GM18507 (cell line): ENCODE results near the gene BDH1.
"Not testable (repeated sequence)": the region's sequence is repeated elsewhere in the genome, so short reads cannot be mapped to it uniquely, and the experiment has no call there.

Experiments
- DNase-seq: peaks from one replicate; pipeline ENCODE4 v3.0.0; 2011; ENCODE audit warnings: low read depth; ENCODE audit not compliant: insufficient read length; ENCODE audit errors: extremely low spot score
- FAIRE-seq: peaks from 2 replicates; lab custom pipeline; 2011; peaks lifted over from hg19 to GRCh38; lab: Jason Lieb, UNC

Gene BDH1

DNA sequence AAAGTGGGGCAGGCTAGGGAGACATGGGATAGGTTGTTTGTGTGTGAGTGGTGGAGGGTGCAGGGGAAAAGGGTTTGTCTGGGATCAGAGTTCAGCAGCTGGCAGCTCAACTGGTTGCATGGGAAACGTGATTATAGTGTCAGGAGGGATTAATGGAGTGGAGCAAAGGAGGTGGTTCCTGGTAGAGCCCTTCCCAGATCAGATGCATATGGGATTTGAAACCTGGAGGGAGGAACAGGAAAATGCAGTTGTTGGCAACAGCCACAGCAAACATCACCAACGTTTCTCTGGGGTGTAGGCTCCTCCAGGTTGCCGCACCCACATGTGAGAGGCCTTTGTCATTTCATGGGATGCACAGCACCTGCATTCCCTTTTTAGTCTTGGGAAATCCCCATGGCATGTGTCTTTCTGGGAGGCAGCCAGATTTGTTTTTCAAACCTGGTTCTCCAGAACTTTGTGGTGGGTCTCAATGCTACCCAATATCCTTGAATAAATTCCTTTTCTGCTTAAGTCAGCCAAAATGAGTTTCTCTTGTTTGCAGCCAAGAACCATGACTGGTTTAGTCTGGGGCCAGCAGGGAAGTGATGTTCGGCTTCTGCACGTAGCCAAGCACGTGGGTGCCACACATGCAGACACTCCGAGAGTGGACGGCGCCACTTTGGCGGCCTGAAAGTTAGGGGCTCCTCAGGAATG lies 61.3 kb downstream of the BDH1 start:
- no peak for DNase-seq
- no peak for FAIRE-seq

DNA sequence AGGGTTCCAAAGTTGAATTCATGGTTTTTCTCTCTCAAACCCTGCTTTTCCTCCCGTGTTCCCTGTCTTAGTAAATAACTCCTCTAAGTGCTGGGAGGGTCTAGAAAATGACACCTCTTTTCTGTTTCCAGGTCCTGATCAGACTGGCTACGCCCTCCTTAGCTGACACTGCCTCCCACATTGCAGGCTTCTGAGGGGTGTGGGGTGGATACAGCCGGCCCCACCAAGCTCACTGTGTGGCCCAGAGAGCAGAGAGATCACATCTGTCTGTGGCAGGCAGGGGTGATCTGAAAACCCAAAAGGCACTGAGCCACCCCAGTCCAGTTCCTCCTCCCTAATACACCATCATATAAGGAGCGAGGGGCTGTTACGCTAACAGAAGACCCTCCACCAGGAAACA lies 62.7 kb downstream of the BDH1 start:
- no peak for FAIRE-seq

DNA sequence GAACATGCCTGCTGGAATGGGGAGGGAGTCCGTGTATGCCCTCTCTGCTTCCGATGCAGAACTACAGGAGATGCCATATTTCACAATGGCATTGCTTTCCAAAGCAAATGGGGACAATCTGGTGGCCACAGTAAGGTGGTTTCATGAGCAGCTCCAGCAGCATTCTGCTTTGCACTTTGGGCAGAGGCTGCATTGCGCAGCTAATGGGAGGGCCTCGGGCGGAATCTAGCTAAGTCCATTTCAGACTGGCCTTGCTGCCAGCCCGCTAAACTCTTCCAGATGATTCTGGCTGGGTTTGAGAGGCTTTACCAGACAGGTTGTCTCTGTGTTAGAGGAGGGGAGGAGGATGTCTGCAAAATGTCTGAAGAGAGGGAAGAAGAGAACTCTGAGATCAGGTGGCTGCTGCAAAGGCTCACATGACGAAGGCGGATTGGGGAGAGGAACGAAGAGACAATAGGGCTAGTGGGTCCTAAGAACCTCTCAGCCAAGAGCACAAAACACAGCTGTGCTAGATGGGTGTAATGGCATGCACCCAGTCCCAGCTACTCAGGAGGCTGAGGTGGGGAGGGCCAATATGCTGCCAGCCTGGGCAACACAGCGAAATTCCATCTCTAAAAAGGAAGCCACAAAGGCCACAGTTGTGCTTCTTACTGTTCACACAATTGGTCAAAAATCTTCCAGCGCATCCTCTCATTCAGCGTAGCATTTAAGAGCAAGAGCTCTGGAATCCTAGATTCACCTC lies 63.7 kb downstream of the BDH1 start:
- FAIRE-seq: no peak
- DNase-seq: no peak

More for the DNA sequence above, 62.7 kb downstream of the BDH1 start:
- no peak for DNase-seq

DNA sequence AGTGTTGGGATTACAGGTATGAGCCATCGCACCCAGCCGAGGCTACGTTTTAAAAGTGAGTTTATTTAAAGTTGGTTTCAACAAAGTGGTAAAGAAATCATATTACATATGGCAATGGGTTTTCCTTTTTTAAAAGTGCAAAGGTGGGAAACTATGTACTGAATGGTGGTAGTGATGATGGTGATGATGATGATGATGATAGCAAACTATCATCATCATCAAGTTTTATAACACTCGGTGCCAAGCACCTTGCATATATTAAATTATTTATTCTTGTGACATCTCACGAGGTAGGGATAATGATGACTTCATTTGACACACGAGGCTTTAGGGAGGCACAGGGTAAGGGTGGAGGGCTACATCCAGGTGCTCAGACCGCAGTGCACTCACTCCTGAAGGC lies 64.3 kb downstream of the BDH1 start:
- no peak for DNase-seq

DNA sequence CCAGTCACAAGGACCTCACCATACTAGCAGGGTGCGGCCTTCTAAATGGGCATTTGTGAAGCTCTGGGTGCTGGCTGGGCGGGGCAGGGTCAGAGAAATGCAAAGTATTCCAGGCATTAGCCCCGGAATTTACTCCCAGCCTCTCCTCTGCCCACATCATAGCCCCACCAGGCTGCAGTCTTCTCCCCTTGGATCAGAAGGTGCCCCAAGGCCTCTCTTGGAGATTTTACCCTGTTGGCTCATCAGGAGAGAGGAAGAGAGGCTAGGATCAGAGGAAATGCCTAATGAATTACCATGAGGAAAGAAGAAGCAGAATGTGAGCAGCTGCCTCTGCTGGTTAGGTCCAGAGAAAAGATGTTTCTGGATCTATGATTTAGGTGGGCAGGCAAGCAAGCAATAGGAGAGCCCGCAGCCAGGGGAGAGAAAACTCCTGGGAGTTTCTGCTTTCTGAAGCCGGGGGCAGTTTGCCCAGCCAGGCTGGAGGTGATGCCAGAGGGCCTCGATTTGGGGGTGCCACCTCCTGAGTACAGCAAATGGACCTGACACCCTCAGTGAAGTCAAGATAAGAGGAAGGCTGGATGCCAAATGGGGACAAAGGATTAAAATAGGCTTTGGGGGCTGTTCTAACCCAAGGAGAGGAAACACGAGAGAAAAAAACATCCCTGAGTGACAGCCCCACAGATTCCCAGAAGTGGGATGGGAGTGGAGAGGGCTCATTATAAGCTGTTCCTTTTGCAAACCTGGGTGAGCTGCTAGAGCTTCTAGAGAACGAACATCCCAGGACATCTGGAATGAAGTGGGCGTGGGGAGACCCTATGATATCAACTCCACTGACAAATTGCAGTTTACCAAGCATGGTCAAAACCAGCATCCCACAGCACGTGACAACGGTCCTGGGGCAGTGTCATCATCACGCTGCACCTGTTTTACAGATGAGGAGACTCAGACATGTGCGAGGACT lies 65.4 kb downstream of the BDH1 start:
- FAIRE-seq (no peak), DNase-seq (no peak)

More for the DNA sequence above, 64.3 kb downstream of the BDH1 start:
- no peak for FAIRE-seq

DNA sequence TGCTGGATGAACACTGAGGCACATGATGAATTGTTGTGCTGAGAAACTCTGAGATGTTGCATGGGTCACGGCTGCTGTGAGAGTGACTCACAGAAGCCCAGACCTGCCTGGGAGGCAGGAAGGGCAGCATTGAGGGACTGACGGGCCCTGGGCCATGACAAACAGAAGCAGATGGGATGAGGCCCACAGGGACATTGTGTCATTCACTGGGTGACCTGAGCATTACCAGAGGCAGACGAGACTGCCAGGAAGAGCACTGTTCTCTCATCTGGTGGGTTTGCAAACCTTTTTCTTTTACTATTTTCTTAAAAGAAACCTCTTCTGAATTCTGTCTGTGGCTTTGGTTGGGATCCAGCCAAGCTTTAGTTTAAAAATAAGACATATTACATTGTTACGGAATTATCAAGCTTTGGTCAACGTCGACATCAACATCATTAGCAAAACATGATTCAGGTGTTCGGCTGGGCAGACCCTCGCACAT lies 67.8 kb downstream of the BDH1 start:
- DNase-seq (no peak), FAIRE-seq (no peak)

DNA sequence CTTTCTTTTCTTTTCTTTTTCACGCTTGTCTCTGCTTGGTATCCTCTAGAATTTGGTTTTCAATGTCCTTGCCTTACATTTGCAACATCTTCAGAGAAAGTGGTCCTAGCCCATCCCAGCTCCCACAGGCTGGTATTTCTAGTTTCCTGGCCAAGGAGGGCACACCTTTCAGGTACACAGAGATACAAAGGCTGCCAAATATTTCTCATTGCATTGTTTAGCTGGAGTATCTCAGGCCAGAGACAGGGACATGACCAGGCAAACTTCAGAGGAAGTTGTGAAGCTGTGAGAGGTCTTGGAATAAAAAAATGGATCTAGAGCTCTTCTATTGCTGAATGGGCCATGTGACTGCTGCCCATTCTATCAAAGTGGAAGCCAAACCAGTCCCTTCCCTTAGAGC lies 68.9 kb downstream of the BDH1 start:
- DNase-seq (no peak), FAIRE-seq (no peak)

DNA sequence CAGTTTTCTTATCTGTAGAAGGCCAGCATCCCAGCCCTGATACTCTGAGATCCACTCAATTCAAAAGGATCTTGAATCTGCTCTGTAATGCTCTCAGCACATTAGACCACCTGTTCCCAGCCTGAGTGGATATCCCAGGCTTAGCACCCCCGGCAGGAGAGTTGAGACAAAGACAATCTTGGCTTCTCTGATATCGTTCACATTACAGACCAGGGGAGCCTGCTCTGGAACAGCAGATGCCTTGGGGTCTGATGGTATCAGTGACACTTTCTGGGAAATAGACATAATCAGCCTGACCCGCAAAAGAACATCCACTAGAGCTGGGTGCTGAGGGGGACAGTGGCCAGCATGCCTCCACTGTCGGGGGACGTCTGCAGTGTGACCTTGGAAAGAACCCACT lies 70.6 kb downstream of the BDH1 start:
- DNase-seq (no peak), FAIRE-seq (no peak)

DNA sequence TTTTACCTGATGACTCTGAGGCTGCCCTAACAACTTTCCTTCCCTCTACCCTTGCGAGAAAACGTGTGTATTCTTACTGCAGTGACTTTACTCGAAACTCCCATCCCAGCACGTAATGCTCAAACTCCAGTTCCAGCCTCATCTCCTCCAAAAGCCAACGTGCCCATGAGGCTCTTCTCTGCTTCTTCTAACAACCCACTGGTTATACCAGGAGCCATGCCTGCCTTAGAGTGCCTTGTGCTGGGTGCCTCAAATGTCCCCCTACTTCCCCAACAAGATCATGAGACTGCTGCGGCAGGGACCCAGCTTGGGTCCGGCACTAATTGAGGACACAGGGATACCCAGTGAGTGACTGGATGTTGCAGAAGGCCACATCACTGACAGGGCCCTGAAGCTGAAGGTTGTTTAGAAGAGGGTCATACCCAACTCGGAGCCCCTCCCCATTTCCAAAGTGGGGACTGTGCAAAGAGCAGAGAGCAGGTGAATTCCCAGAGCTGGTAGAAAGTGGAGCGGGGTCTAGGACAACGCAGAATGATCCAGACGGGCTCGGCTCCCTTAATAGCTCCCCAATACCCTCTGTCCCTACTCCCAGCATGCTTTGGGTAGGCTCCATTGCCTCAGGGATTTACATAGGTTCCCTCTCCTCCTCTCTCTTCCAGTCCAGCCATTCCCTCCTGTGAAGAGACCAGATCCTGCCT lies 71.4 kb downstream of the BDH1 start:
- FAIRE-seq (no peak), DNase-seq (no peak)

DNA sequence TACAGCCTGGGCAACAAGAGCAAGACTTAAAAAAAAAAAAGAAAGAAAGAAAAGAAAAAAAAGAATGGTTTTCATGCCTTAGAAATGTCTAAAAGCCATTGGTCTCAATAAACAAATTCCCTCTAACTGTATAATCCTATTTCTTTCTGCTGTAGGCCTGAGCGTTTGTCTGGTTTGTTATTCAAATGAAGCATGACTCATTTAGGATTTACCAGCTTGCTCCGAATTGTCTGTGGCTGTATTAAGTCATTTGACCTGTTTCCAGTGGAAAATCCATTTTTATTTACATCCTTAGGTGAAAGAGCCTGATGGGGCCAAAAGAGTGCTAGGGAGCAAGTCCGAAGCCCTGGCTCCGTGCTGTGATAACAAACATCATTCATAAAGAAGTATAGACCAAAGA lies 73.8 kb downstream of the BDH1 start:
- no peak for FAIRE-seq

DNA sequence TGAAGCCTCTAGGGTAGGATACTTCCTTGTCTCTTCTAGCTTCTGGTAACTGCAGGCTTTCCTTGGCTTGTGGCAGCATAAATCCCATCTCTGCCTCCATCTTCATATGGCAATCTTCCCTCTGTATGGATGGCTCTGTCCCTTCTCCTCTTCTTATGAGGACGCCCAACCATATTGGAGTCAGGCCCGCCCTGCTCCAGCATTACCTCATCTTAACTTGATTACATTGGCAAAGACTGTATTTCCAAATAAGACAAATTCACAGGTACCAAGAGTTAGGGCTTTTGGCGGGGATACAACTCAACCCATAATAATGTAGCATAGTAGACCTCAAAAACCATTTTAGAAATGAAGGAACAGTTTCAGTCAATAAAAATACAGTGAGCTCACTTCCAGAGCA lies 75.4 kb downstream of the BDH1 start:
- DNase-seq (no peak), FAIRE-seq (no peak)

More for the DNA sequence above, 73.8 kb downstream of the BDH1 start:
- DNase-seq: no peak

DNA sequence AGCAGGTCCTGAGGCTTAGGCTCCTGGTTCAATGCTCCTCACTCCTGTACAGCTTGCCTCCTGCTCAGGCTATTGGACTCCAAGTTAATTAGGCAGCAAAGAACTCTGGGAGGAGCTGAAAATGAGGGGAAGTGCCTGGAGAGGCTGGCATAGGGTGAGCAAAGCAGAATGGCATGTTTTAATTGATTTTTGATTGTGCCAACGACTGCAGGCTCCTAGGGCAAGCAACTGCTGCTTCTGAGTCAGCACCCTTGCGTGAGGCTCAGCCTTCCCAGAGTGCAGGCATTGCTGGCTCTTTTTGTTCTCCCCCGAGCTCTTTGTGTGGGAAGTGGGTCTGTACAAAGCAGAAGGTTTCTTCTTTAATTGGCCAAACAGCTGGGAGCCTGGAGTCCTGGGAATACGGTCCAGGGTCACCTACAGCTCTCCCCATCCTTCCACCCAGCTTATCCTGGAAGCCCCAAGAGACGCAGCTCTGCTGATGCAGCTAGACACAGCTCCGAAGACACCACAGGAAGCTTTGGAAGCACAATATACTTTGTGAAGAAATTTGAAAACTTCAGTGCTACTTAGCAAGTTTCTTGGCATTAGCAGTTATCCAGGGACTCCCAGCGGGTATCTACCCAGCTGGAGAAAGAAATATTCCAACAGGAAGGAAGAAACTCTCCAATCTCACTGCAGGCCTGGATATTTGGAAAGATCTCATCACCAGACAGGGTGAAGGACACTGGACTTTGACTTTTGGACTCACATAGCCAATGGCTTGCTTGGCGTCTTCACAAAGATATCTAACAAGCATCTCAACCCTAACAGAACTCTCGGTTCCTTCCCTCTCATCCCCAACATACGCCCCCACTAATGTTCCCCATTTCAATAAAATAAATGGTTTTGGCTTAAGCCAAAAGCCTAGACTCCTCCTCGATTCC lies 76.8 kb downstream of the BDH1 start:
- no peak for FAIRE-seq
- DNase-seq: no peak

DNA sequence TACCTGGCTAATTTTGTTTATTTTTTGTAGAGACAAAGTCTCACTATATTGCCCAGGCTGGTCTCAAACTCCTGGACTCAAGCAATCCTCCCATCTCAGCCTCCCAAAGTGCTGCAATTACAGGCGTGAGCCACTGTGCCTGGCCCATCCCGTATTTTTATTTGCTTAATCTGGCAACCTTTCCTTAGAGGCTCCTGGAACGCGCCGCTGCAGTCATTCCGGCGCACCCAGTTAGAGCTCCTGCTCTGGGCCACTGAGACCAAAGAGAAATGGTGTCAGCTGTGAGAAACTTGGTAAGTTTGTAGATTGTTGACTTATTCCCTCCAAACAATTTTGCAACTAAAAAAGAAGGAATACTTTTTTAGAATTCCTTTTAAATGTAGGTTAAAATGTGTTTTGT lies 78.0 kb downstream of the BDH1 start:
- DNase-seq, FAIRE-seq: not testable (repeated sequence)

DNA sequence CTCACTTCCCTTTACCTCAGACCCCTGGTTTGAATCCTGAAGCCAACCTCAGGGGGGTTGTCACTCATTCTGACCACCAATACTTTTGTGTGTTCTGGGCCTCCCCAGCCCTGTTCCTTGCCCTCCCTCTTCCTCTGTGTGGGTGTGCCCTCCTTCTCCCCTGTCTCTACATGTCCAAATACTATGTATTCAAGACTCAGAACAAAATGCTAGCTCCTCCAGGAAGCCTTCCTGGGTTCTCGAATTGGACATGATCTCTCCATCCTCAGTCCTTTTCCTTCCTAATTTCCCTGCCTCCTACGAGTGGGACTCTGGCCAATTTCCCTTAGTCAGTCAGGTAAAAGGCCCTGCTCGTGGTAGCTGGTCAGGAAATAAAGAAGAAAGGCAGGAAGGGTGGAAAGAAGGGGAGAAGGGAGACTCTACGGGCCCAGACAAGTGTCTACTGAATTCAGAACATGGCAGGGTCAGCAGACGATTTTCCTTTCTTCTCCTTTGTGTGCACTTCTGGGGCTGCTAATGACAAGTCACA lies 79.7 kb downstream of the BDH1 start:
- FAIRE-seq (no peak), DNase-seq (no peak)

DNA sequence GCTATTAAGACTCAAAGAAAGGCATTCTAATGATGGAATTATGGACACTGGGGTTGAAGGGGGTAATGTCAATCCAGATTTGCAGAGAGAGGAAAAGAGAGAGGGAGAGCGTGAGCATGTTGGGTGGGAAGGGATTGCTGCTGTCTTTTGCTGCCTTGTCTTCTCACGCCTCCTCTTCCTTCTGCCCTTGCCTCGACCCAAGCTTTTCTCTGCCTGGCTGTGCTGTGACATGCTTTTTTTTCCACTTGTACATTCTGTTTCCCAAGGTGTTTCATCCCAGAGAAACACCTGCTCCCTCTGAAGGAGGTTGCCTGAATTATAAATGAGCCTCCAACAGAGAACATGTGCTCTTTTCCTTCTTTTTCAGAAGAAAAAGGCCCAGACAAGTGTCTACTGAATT lies 80.3 kb downstream of the BDH1 start:
- DNase-seq (no peak), FAIRE-seq (no peak)

DNA sequence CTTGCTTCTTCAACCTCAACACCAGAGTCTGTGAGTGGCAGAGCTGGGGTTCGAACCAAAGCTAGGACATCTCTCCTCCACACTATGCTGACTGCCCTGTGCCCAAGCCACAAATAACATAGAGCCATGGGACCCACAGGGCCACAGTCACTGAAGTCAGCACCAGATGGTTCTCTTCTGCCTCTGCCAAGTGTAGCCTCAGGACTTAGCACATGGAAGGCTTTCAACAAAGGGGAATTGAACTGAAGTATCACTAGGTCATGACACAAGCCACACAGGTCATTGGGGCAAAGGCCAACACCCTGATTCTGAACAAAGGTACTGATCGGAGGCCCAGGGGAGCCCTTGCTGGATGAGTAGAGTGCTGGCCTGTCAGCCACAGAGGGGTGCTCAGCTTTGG lies 83.6 kb downstream of the BDH1 start:
- DNase-seq (no peak), FAIRE-seq (no peak)

DNA sequence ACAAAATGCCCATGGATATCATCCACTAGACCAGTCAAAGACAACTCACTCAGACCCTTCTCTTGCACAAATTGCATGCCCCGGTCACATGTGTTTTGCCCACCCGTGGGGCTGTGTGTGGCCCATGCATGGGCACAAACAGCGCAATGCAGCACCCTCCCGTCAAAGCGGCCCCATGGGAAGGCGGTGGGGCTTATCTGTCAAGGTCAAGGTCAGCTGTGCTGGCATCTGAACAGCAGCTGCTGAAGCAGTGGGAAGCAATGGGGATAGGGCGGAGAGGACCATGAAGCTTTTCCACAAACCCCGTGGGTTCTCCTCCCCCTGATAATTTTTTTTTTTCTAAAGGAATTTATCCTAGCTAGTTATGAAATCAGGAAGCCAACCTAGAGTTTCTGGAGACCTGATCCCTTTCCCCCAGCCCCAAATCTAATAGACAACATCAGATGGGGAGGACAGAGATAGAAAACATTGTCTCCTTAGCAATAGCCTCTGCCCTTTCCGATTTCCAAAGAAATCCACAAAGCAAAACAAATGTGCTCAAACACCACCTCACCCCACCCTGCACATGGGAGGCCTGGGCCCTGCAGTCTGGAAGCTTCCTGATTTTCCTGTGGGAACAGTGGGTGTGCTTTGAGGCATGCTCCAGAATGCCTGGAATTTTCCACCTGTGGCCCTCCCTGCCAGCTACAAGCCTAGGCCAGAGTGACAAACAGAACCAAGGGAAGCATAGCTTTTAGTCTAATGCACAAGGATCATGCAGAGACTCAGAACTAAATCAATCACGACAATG lies 84.4 kb downstream of the BDH1 start:
- DNase-seq (no peak), FAIRE-seq (no peak)
